GM12878 (cell line): ENCODE measurements around the gene PPM1G. TPM values are rescaled to one million over a fixed set of nuclear protein-coding genes. Genes with fewer than 3 reads are reported as not detected.

Source experiments
- CBFB ChIP-seq: IDR thresholded peaks from 2 replicates; pipeline ENCODE4 v1.6.1; 2016; ENCODE audit warnings: antibody characterized with exemption, low read depth
- CHD1 ChIP-seq: IDR thresholded peaks from 2 replicates; pipeline ENCODE4 v1.6.1; 2012; ENCODE audit warnings: low read depth, low read length, improper control_type of control experiment
- CREM ChIP-seq: IDR thresholded peaks from 2 replicates; pipeline ENCODE4 v1.6.1; 2014; ENCODE audit warnings: antibody characterized with exemption, low read depth
- FOS ChIP-seq: IDR thresholded peaks from 3 replicates; pipeline ENCODE4 v1.6.1; 2011; ENCODE audit warnings: borderline replicate concordance; ENCODE audit not compliant: insufficient read length; ENCODE audit errors: extremely low read depth
- MTA3 ChIP-seq: IDR thresholded peaks from 2 replicates; pipeline ENCODE4 v1.6.1; 2012; ENCODE audit warnings: low read length, inconsistent platforms, borderline replicate concordance
- NFIC ChIP-seq: IDR thresholded peaks from 2 replicates; pipeline ENCODE4 v1.6.1; 2012; ENCODE audit warnings: low read depth, mild to moderate bottlenecking, inconsistent platforms, low read length, moderate library complexity
- NR2C1 ChIP-seq: fragments of 450-650 bp; IDR thresholded peaks from 2 replicates; pipeline ENCODE4 v1.6.1; 2017; ENCODE audit warnings: antibody characterized with exemption, mild to moderate bottlenecking, moderate library complexity
- RCOR1 ChIP-seq: conservative IDR thresholded peaks from 2 replicates; pipeline ENCODE4 v1.6.1; 2012; ENCODE audit warnings: low read depth, low read length, improper control_type of control experiment
- RELA ChIP-seq: fragments of 450-650 bp; IDR thresholded peaks from 2 replicates; pipeline ENCODE4 v1.8.0; 2014; ENCODE audit warnings: borderline replicate concordance; ENCODE audit not compliant: partially characterized antibody
- RUNX3 ChIP-seq: IDR thresholded peaks from 2 replicates; pipeline ENCODE4 v1.6.1; 2012; ENCODE audit warnings: low read length, inconsistent platforms
- SMAD5 ChIP-seq: IDR thresholded peaks from 2 replicates; pipeline ENCODE4 v1.6.1; 2016; ENCODE audit warnings: antibody characterized with exemption, low read depth
- SMC3 ChIP-seq: IDR thresholded peaks from 2 replicates; pipeline ENCODE4 v1.6.1; 2011; ENCODE audit warnings: low read length, improper control_type of control experiment, borderline replicate concordance
- SREBF2 ChIP-seq: IDR thresholded peaks from 2 replicates; pipeline ENCODE4 v1.6.1; 2012; ENCODE audit warnings: mild to moderate bottlenecking, low read length
- STAT1 ChIP-seq: fragments of 450-650 bp; conservative IDR thresholded peaks from 2 replicates; pipeline ENCODE4 v1.6.1; 2014; ENCODE audit warnings: antibody characterized with exemption, mild to moderate bottlenecking
- TBL1XR1 ChIP-seq: IDR thresholded peaks from 2 replicates; pipeline ENCODE4 v1.6.1; 2012; ENCODE audit warnings: low read depth, low read length, improper control_type of control experiment
- USF2 ChIP-seq: IDR thresholded peaks from 2 replicates; pipeline ENCODE4 v1.6.1; 2011; ENCODE audit warnings: low read depth, low read length, improper control_type of control experiment, borderline replicate concordance
- YY1 ChIP-seq: IDR thresholded peaks from 2 replicates; pipeline ENCODE4 v1.6.1; 2011; ENCODE audit warnings: low read depth, mild to moderate bottlenecking, low read length
- ZNF217 ChIP-seq: fragments of 450-650 bp; IDR thresholded peaks from 2 replicates; pipeline ENCODE4 v1.6.1; 2017; ENCODE audit warnings: antibody characterized with exemption, mild to moderate bottlenecking
- ZNF24 ChIP-seq: fragments of 450-650 bp; IDR thresholded peaks from 2 replicates; pipeline ENCODE4 v1.6.1; 2017; ENCODE audit warnings: antibody characterized with exemption, mild to moderate bottlenecking
- ZNF592 ChIP-seq: fragments of 450-650 bp; IDR thresholded peaks from 2 replicates; pipeline ENCODE4 v1.6.1; 2017; ENCODE audit warnings: mild to moderate bottlenecking, moderate library complexity
- polyA plus RNA-seq, 11 experiments: library from polyadenylated mRNA; depleted of rRNA in 4 of 11; unstranded in 6 of 11; stranded (reverse) in 5 of 11; fragments of >200 nt; fragmentation: Nextera tagmentation in 4 of 11; fragmentation: Illumina TruSeq in 1 of 11; extraction: Ambion mirVana in 4 of 11; extraction: Trizol in 1 of 11; gene quantifications; 1 replicate in 1 of 11; 2 replicates in 10 of 11; pipeline versions ENCODE4 v1.2.1 to v1.2.3, GENCODE V29; 2011 to 2016; ENCODE audit warnings: inconsistent platforms in 2 of 11, missing spikeins in 2 of 11, low read depth in 1 of 11
- total RNA-seq, 4 experiments: library from RNA; depleted of rRNA in 3 of 4; stranded (reverse); fragments of >200 nt in 3 of 4; fragmentation: Illumina TruSeq in 1 of 4; extraction: Trizol in 1 of 4; gene quantifications; 2 replicates each; pipeline versions ENCODE4 v1.2.1 to v1.2.3, GENCODE V29; 2013 to 2021
- TF ChIP-seq, protein P1 (sequence below): fragments of 450-650 bp; IDR thresholded peaks from 2 replicates; pipeline ENCODE4 v1.6.1; 2016; ENCODE audit warnings: mild to moderate bottlenecking, moderate library complexity, borderline replicate concordance

The PPM1G gene
- total and polyA plus RNA-seq, 10 of the 15 experiments (the other 5 are each of a cell fraction or from before 2014, with no cell fraction given) = 68.8 to 171 (median 121) TPM

- TF ChIP-seq, protein P1, sequence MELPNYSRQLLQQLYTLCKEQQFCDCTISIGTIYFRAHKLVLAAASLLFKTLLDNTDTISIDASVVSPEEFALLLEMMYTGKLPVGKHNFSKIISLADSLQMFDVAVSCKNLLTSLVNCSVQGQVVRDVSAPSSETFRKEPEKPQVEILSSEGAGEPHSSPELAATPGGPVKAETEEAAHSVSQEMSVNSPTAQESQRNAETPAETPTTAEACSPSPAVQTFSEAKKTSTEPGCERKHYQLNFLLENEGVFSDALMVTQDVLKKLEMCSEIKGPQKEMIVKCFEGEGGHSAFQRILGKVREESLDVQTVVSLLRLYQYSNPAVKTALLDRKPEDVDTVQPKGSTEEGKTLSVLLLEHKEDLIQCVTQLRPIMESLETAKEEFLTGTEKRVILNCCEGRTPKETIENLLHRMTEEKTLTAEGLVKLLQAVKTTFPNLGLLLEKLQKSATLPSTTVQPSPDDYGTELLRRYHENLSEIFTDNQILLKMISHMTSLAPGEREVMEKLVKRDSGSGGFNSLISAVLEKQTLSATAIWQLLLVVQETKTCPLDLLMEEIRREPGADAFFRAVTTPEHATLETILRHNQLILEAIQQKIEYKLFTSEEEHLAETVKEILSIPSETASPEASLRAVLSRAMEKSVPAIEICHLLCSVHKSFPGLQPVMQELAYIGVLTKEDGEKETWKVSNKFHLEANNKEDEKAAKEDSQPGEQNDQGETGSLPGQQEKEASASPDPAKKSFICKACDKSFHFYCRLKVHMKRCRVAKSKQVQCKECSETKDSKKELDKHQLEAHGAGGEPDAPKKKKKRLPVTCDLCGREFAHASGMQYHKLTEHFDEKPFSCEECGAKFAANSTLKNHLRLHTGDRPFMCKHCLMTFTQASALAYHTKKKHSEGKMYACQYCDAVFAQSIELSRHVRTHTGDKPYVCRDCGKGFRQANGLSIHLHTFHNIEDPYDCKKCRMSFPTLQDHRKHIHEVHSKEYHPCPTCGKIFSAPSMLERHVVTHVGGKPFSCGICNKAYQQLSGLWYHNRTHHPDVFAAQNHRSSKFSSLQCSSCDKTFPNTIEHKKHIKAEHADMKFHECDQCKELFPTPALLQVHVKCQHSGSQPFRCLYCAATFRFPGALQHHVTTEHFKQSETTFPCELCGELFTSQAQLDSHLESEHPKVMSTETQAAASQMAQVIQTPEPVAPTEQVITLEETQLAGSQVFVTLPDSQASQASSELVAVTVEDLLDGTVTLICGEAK = peak; percentile 74; the same call in 1 of the 2 replicates
- TF ChIP-seq FOS (no peak), CBFB (no peak; the same call in 1 of the 2 replicates), USF2 (no peak), CREM (peak; percentile 97), RCOR1 (0 out of 2 replicates have a peak, but pooled peaks have one; percentile 68), ZNF592 (peak; percentile 60; the same call in 1 of the 2 replicates), CHD1 (no peak), NFIC (no peak), SMAD5 (no peak), RUNX3 (peak; percentile 80), ZNF24 (no peak), ZNF217 (no peak), MTA3 (no peak), TBL1XR1 (peak; percentile 58; the same call in 1 of the 2 replicates), RELA (peak; percentile 75), YY1 (peak; percentile 95), NR2C1 (peak; percentile 77), SMC3 (peak; percentile 46; the same call in 1 of the 2 replicates), SREBF2 (no peak), STAT1 (peak; percentile 74; the same call in 1 of the 2 replicates)
Measured at GRCh38 chr2:27370026-27370815, 39.2 kb downstream of the PPM1G start, which contains the start of the genes EIF2B4 and SNX17 (continued).
